ENCODE data around the gene PIAS3.
A peak's percentile ranks its signal among the peaks of the same experiment; 100 is the strongest.

The PIAS3 gene

DNA sequence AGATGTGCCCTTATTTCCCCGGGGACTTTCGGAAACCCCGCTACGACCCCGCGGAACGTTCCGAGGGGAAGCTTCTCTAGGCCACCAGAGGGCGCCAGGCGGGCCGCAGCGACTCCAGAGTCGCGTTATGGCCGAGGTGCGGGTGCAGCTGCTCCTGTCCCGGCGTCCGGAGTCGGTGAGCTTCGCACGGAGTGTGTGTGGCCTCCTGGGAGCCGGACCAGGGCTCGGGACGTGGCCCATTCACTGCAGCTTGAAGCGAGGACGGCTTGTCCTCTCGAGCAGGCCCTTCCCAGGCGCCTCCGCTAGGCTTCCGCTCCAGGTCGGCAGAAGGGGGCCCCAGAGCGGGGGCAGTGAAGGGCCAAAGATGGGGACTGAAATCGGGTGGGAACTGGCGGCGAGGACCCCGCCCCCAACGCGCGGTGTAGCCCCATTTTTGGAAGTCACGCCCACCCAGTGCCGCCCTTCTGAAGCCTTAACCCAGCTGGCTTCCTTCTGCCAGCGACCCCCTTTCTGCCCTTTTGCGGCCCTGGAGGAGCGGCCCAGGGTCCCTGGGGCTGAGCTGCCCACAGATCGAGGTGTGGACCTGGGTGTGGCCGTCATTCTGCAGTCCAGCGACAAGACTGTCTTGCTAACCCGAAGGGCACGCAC, 13.2 kb downstream of the PIAS3 start, which contains the start of gene NUDT17 (continued):
- no peak for TF ChIP-seq ZNF114 (tag by site-specific recombination; IDR thresholded peaks at IDR 0.05)
- TF ChIP-seq ZNF530 (tag by site-specific recombination; IDR thresholded peaks at IDR 0.05; ENCODE audit: low read depth), result no peak
- peak; percentile 61 for TF ChIP-seq ZNF2 (tag by site-specific recombination; IDR thresholded peaks at IDR 0.05)
- TF ChIP-seq IKZF3 (tag by site-specific recombination; IDR thresholded peaks at IDR 0.05), result peak; percentile 39; the same call in 1 of the 2 replicates
- TF ChIP-seq GLIS1 (tag by site-specific recombination; IDR thresholded peaks at IDR 0.05), result 0 out of 2 replicates have a peak, but pooled peaks have one; percentile 10
- TF ChIP-seq ZNF837 (tag by site-specific recombination; IDR thresholded peaks at IDR 0.05), result no peak
- peak; percentile 22; the same call in 1 of the 2 replicates for TF ChIP-seq ZNF398 (tag by site-specific recombination; IDR thresholded peaks at IDR 0.05)
- TF ChIP-seq, protein P1, sequence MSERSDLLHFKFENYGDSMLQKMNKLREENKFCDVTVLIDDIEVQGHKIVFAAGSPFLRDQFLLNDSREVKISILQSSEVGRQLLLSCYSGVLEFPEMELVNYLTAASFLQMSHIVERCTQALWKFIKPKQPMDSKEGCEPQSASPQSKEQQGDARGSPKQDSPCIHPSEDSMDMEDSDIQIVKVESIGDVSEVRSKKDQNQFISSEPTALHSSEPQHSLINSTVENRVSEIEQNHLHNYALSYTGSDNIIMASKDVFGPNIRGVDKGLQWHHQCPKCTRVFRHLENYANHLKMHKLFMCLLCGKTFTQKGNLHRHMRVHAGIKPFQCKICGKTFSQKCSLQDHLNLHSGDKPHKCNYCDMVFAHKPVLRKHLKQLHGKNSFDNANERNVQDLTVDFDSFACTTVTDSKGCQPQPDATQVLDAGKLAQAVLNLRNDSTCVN (tag by site-specific recombination; optimal IDR thresholded peaks at IDR 0.05), result peak; percentile 45
- no peak for TF ChIP-seq FEZF1 (tag by site-specific recombination; IDR thresholded peaks at IDR 0.05)
- no peak for TF ChIP-seq ZFP3 (tag by site-specific recombination; IDR thresholded peaks at IDR 0.05; ENCODE audit: low read depth)
- peak; percentile 63 for TF ChIP-seq GLIS2 (tag by site-specific recombination; IDR thresholded peaks at IDR 0.05)
- no peak for TF ChIP-seq ZNF768 (tag by site-specific recombination; IDR thresholded peaks at IDR 0.05)
- TF ChIP-seq YY1 (tag by site-specific recombination; IDR thresholded peaks at IDR 0.05), result peak; percentile 88
- peak; percentile 87 for TF ChIP-seq ZFP37 (tag by site-specific recombination; IDR thresholded peaks at IDR 0.05)
- no peak for TF ChIP-seq ZNF529 (tag by site-specific recombination; IDR thresholded peaks at IDR 0.05; ENCODE audit: insufficient replicate concordance)
- TF ChIP-seq, protein P2, sequence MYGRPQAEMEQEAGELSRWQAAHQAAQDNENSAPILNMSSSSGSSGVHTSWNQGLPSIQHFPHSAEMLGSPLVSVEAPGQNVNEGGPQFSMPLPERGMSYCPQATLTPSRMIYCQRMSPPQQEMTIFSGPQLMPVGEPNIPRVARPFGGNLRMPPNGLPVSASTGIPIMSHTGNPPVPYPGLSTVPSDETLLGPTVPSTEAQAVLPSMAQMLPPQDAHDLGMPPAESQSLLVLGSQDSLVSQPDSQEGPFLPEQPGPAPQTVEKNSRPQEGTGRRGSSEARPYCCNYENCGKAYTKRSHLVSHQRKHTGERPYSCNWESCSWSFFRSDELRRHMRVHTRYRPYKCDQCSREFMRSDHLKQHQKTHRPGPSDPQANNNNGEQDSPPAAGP (tag by site-specific recombination; IDR thresholded peaks at IDR 0.05), result 0 out of 2 replicates have a peak, but pooled peaks have one; percentile 26
- TF ChIP-seq, protein P3, sequence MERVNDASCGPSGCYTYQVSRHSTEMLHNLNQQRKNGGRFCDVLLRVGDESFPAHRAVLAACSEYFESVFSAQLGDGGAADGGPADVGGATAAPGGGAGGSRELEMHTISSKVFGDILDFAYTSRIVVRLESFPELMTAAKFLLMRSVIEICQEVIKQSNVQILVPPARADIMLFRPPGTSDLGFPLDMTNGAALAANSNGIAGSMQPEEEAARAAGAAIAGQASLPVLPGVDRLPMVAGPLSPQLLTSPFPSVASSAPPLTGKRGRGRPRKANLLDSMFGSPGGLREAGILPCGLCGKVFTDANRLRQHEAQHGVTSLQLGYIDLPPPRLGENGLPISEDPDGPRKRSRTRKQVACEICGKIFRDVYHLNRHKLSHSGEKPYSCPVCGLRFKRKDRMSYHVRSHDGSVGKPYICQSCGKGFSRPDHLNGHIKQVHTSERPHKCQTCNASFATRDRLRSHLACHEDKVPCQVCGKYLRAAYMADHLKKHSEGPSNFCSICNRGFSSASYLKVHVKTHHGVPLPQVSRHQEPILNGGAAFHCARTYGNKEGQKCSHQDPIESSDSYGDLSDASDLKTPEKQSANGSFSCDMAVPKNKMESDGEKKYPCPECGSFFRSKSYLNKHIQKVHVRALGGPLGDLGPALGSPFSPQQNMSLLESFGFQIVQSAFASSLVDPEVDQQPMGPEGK (tag by site-specific recombination; IDR thresholded peaks at IDR 0.05), result peak; percentile 80
- TF ChIP-seq ZBTB44 (tag by site-specific recombination; IDR thresholded peaks at IDR 0.05), result no peak
- peak; percentile 67; the same call in 1 of the 2 replicates for TF ChIP-seq ZNF324 (tag by site-specific recombination; IDR thresholded peaks at IDR 0.05)
- TF ChIP-seq ZFHX2 (tag by site-specific recombination; conservative IDR thresholded peaks at IDR 0.05), result peak; percentile 60
- TF ChIP-seq ZNF664 (tag by site-specific recombination; IDR thresholded peaks at IDR 0.05), result no peak
- peak; percentile 76; the same call in 1 of the 2 replicates for TF ChIP-seq ZEB2 (tag by site-specific recombination; IDR thresholded peaks at IDR 0.05)
- peak; percentile 90 for TF ChIP-seq ZNF394 (tag by site-specific recombination; IDR thresholded peaks at IDR 0.05; ENCODE audit: borderline replicate concordance)
- no peak for TF ChIP-seq BCL11A (tag by site-specific recombination; IDR thresholded peaks at IDR 0.05; ENCODE audit: low read depth)
- TF ChIP-seq KLF8 (tag by site-specific recombination; IDR thresholded peaks at IDR 0.05), result peak; percentile 27; the same call in 1 of the 2 replicates
- TF ChIP-seq ZNF561 (tag by site-specific recombination; IDR thresholded peaks at IDR 0.05; ENCODE audit: borderline replicate concordance), result peak; percentile 88
- peak; percentile 47 for TF ChIP-seq SP7 (tag by site-specific recombination; IDR thresholded peaks at IDR 0.05)
- 0 out of 2 replicates have a peak, but pooled peaks have one; percentile 22 for TF ChIP-seq ZNF629 (tag by site-specific recombination; IDR thresholded peaks at IDR 0.05)
- TF ChIP-seq ZBTB48 (tag by site-specific recombination; IDR thresholded peaks at IDR 0.05), result peak; percentile 68; the same call in 1 of the 2 replicates
- peak; percentile 69 for TF ChIP-seq ZNF76 (tag by site-specific recombination; IDR thresholded peaks at IDR 0.05; ENCODE audit: borderline replicate concordance, low read depth)
- TF ChIP-seq ZNF302 (tag by site-specific recombination; IDR thresholded peaks at IDR 0.05; ENCODE audit: low read depth), result no peak

Measured in HEK293 (cell line).